Hepatocyte (in vitro differentiated cells): ENCODE results near the gene PTCD3. TPM values are rescaled to one million over a fixed set of nuclear protein-coding genes. Genes with fewer than 3 reads are reported as not detected.

ENCODE experiments used
- DNase-seq: peaks from one replicate; pipeline ENCODE4 v3.0.0-alpha.2; 2016; ENCODE audit warnings: low spot score
- H2AFZ ChIP-seq: fragments of 200-600 bp; sonication (generic); 2 replicates; pipeline ENCODE4 v1.6.0; 2016; ENCODE audit warnings: antibody characterized with exemption, mild to moderate bottlenecking
- H3K27ac ChIP-seq: fragments of 200-600 bp; sonication (generic); 2 replicates; pipeline ENCODE4 v1.5.1; 2016; ENCODE audit warnings: mild to moderate bottlenecking
- H3K27me3 ChIP-seq: fragments of 200-600 bp; sonication (generic); 2 replicates; pipeline ENCODE4 v1.6.1; 2016
- H3K36me3 ChIP-seq: fragments of 200-600 bp; sonication (generic); replicated peaks from 2 replicates; pipeline ENCODE4 v1.5.1; 2016; ENCODE audit warnings: low read depth; ENCODE audit not compliant: insufficient read depth
- H3K4me1 ChIP-seq: fragments of 200-600 bp; sonication (generic); 2 replicates; pipeline ENCODE4 v1.5.1; 2016; ENCODE audit warnings: mild to moderate bottlenecking, moderate library complexity; ENCODE audit not compliant: insufficient read depth
- H3K4me2 ChIP-seq: fragments of 200-600 bp; sonication (generic); 2 replicates; pipeline ENCODE4 v1.6.0; 2016
- H3K4me3 ChIP-seq: fragments of 200-600 bp; sonication (generic); 2 replicates; pipeline ENCODE4 v1.5.1; 2016; ENCODE audit warnings: mild to moderate bottlenecking
- H3K79me2 ChIP-seq: fragments of 200-600 bp; sonication (generic); 2 replicates; pipeline ENCODE4 v1.6.0; 2017; ENCODE audit warnings: mild to moderate bottlenecking
- H3K9me2 ChIP-seq: fragments of 200-600 bp; sonication (generic); replicated peaks from 2 replicates; pipeline ENCODE4 v1.6.0; 2017; ENCODE audit warnings: mild to moderate bottlenecking; ENCODE audit not compliant: insufficient read depth
- H3K9me3 ChIP-seq: fragments of 200-600 bp; sonication (generic); 2 replicates; pipeline ENCODE4 v1.5.1; 2016; ENCODE audit warnings: low read depth, mild to moderate bottlenecking
- H4K20me1 ChIP-seq: fragments of 200-600 bp; sonication (generic); 2 replicates; pipeline ENCODE4 v1.6.0; 2016; ENCODE audit warnings: mild to moderate bottlenecking; ENCODE audit not compliant: insufficient read depth, poor library complexity, severe bottlenecking
- CTCF ChIP-seq: fragments of 200-600 bp; sonication (generic); IDR thresholded peaks from 2 replicates; pipeline ENCODE4 v1.5.1; 2016; ENCODE audit warnings: antibody characterized with exemption, mild to moderate bottlenecking; ENCODE audit not compliant: poor library complexity
- EZH2 ChIP-seq: fragments of 200-600 bp; sonication (generic); IDR thresholded peaks from 2 replicates; pipeline ENCODE4 v1.6.1; 2016; ENCODE audit warnings: antibody characterized with exemption, mild to moderate bottlenecking, borderline replicate concordance
- EZH2phosphoT487 ChIP-seq: fragments of 200-600 bp; sonication (generic); IDR thresholded peaks from one replicate; pipeline ENCODE4 v1.6.1; 2018; ENCODE audit warnings: antibody characterized with exemption, mild to moderate bottlenecking, low read depth, moderate library complexity; ENCODE audit not compliant: unreplicated experiment, severe bottlenecking
- WGBS: methylation state at CpG from one replicate; pipeline ENCODE4 v1.1.6; 2016; ENCODE audit warnings: low lambda C conversion rate; ENCODE audit errors: missing lambda C conversion rate; 5-methylcytosine and 5-hydroxymethylcytosine counted together
- polyA plus RNA-seq: library from polyadenylated mRNA; unstranded; fragments of >200 nt; fragmentation: Nextera tagmentation; extraction: Ambion mirVana; gene quantifications from 2 replicates; pipeline ENCODE4 v1.2.1, GENCODE V29; 2016
- total RNA-seq: library from RNA; depleted of rRNA; stranded (reverse); fragments of >200 nt; gene quantifications from 2 replicates; pipeline ENCODE4 v1.2.3, GENCODE V29; 2014

Gene PTCD3
- total and polyA plus RNA-seq, 2 experiments from 2014 or later = 54.2 to 92.1 TPM

GRCh38 chr2:86087936-86088850 is 17.8 kb upstream of the PTCD3 start:
- TF ChIP-seq CTCF (peak; percentile 32), EZH2 (no peak)

GRCh38 chr2:86094229-86094628 is 11.8 kb upstream of the PTCD3 start:
- WGBS = 83% methylated on average over 1 of the region's 1 CpG
- Histone ChIP-seq H3K9me2 (no peaks in the 10 kb centered on the region), H4K20me1 (no peaks in the 10 kb centered on the region), H3K36me3 (no peaks in the 10 kb centered on the region), H2AFZ (no peak overlapping the region), H3K27me3 (no peaks in the 10 kb centered on the region), H3K79me2 (peaks cover 27% of the 10 kb centered on the region), H3K4me2 (no peak overlapping the region), H3K4me3 (no peak overlapping the region), H3K27ac (no peak overlapping the region), H3K4me1 (no peaks in the 10 kb centered on the region), H3K9me3 (no peaks in the 10 kb centered on the region)
- no peak for TF ChIP-seq CTCF
- TF ChIP-seq EZH2phosphoT487 = no peak
- TF ChIP-seq EZH2 = no peak
- no peak for DNase-seq

More at GRCh38 chr2:86087936-86088850, 17.8 kb upstream of the PTCD3 start:
- Histone ChIP-seq H4K20me1 (no peaks in the 10 kb centered on the region), H3K27me3 (no peaks in the 10 kb centered on the region), H3K36me3 (no peaks in the 10 kb centered on the region), H3K4me3 (no peak overlapping the region), H3K27ac (no peak overlapping the region), H3K4me1 (no peaks in the 10 kb centered on the region), H3K9me2 (no peaks in the 10 kb centered on the region), H2AFZ (no peak overlapping the region), H3K79me2 (no peaks in the 10 kb centered on the region), H3K9me3 (no peaks in the 10 kb centered on the region), H3K4me2 (no peak overlapping the region)
- WGBS = 87% methylated on average over 14 of the region's 14 CpGs
- no peak for DNase-seq

GRCh38 chr2:86097114-86097896 is 8.7 kb upstream of the PTCD3 start:
- H3K4me2 ChIP-seq = no peak overlapping the region
- no peaks in the 10 kb centered on the region for H3K9me2 ChIP-seq
- H3K4me3 ChIP-seq = no peak overlapping the region
- H3K36me3 ChIP-seq = no peaks in the 10 kb centered on the region
- WGBS = 97% methylated on average over 3 of the region's 3 CpGs
- no peak for DNase-seq
- H3K79me2 ChIP-seq = peaks cover 49% of the 10 kb centered on the region
- no peak overlapping the region for H2AFZ ChIP-seq
- no peaks in the 10 kb centered on the region for H3K4me1 ChIP-seq
- H4K20me1 ChIP-seq = no peaks in the 10 kb centered on the region
- no peak overlapping the region for H3K27ac ChIP-seq
- H3K9me3 ChIP-seq = no peaks in the 10 kb centered on the region
- no peaks in the 10 kb centered on the region for H3K27me3 ChIP-seq
- TF ChIP-seq CTCF (no peak), EZH2 (no peak), EZH2phosphoT487 (no peak)
